GM21423 (cell line): ENCODE results near the gene MAGI2.
"Not testable (repeated sequence)": the region's sequence is repeated elsewhere in the genome, so short reads cannot be mapped to it uniquely, and the experiment has no call there.

ENCODE experiments used
- ATAC-seq: cut with Tn5 transposase; IDR thresholded peaks from one replicate; pipeline ENCODE4 v1.9.1; 2021; ENCODE audit warnings: mild to moderate bottlenecking, moderate library complexity; ENCODE audit not compliant: unreplicated experiment

Gene MAGI2

DNA sequence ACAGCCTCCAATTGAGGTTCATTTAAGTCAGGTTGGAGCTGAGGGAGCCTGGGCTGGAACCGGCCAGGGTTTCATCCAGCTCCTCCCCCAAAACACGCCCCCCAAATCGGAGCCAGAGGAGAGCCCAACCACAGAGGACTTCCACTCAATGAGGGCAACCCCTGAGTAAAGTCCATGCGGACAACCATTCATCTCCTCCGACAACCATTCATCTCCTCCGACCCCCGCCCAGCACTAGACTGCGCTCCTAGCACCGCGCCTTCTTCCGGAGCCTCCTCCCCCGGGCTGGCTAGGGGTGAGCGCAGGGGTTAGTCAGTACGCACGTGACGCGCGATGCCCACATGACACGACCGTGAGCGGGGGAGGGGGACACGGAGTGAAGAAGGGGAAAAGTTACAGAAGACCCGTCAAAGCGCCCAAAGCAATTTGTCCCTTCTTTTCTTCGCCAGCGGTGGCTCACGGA is 1.4 kb downstream of the MAGI2 start:
- ATAC-seq = no peak

- no peak for ATAC-seq
Measured at GRCh38 chr7:79451580-79451979, 1.9 kb downstream of the MAGI2 start.

DNA sequence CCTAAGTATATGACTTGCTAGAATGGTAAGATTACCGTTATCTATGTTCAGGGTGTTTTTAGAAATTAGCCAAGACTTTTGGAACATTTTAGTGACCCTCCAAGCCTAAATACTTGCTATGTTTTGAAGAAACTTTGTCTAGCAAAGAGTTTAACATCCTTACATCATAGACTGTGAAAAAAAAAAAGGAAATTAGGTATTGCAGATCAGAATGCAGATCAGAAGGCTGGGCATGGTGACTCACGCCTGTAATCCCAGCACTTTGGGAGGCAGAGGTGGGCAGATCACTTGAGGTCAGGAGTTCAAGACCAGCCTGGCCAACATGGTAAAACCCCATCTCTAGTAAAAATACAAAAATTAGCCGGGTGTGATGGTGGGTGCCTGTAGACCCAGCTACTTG is 10.7 kb downstream of the MAGI2 start:
- not testable (repeated sequence) for ATAC-seq

- ATAC-seq = no peak
Measured at GRCh38 chr7:79436378-79436777, 17.1 kb downstream of the MAGI2 start.

DNA sequence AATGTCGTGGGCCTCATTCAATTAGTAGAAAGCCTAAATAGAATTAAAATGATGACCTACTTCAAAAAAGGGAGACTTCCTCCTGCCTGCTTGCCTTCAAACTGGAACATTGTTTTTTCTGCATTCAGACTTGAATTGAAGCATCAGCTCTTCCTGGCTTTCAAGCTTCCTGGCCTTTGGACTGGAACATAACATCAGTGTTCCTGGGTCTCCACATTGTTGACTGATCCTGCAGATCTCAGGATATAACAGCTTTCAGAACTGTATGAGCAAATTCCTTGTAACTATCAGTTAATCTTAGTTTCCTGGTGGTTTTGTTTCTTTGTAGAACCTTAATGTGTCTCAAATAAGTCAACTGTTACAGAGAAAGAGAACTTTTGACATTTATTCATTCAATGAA is 18.6 kb downstream of the MAGI2 start:
- no peak for ATAC-seq

DNA sequence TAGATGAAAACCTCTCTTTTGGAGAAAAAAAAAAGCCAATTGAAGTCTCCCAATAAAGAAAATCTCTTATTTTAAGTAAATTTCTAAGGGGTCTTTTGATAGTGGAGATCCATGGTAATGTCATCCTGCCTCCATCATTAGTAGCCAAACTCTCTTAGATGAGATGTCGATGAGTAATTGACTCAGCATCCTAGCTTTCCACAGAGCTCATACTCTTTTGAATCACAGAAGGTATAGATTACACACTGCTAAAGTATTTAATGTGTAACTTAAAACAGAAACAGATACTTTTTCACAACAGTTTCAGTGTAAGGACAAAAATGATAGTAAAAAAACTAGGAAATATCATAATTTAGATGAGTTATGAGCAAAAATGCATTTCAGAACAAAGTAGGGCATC is 19.4 kb downstream of the MAGI2 start:
- no peak for ATAC-seq

DNA sequence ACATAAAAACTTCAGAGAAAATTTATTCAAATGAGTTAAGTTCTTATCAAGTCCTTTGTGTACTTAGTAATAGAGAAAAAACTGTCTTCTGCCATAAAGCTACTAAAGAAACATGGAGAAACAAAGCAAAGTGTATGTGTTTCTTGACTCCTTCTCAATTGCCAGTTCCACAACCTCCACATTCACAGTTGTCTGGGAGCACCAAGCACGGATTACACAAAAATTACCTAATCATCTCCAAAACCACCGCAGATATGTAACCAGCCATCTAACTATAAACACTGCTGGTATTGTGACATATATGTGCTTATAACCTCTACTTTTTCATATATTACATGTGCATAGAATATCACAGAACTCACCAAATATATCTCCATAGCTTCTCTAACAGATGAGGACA is 23.1 kb downstream of the MAGI2 start:
- no peak for ATAC-seq

- no peak for ATAC-seq
Measured at GRCh38 chr7:79425665-79426064, 27.8 kb downstream of the MAGI2 start.

DNA sequence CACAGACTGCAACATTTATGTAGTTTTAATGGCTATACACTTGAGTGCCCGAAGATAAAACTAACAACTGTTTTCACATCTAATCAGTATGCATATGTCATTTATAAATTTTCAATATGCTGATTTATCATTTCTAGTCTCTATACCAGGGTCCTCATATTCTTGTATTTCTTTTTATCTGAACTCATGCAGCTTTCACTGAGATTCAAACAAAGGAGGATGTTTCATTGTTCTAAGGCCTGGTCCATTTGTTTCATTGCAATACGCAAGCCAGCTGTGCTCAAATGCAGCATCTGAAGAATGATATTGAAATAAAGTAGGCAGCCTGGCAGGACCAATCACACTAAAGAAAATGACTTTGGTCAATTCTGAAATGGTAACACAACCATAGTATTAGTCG is 31.7 kb downstream of the MAGI2 start:
- ATAC-seq = no peak

- no peak for ATAC-seq
Measured at GRCh38 chr7:79420464-79420863, 33.0 kb downstream of the MAGI2 start.

DNA sequence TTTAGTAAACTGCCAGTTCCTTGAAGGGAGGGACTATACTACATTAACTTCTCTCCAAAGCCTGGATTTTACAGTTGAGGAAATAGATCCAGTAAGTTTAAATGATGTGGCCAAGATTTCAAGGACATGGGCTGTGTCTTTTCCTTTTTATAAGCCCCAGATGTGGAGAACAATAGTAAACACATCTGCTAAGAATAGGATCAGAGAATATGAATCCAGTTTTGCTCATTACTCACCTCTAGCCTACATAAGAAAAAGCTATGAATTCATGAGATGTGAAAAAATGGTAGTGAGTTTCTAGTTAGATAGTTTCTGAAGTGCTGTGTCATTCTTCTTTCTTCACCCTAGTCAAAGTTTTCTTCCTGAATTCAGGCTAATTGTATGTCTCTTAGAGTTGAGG is 38.6 kb downstream of the MAGI2 start:
- ATAC-seq = no peak

GRCh38 chr7:79412915-79413314 is 40.6 kb downstream of the MAGI2 start:
- no peak for ATAC-seq

GRCh38 chr7:79412438-79412837 is 41.0 kb downstream of the MAGI2 start:
- no peak for ATAC-seq

DNA sequence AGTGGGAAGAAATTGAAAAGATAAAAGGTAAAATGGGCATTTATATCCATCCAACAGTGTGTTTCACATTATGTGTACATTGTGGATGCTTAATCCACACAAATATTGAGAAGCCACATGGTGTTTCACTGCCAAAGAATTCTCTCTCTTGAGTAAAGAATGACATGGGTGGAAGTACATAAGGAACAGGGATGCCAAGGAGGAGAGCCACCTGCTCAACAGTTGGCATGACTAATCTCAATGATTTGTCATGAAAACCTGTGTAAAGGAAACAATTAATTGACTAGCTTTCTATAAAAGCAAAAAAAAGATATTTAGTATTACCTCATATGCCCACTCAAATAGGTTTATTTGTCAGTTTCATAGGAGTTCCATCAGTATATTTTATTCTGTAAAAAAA is 43.1 kb downstream of the MAGI2 start:
- ATAC-seq = no peak

- no peak for ATAC-seq
Measured at GRCh38 chr7:79407351-79407750, 46.1 kb downstream of the MAGI2 start.

GRCh38 chr7:79406371-79406770 is 47.1 kb downstream of the MAGI2 start:
- ATAC-seq = no peak

DNA sequence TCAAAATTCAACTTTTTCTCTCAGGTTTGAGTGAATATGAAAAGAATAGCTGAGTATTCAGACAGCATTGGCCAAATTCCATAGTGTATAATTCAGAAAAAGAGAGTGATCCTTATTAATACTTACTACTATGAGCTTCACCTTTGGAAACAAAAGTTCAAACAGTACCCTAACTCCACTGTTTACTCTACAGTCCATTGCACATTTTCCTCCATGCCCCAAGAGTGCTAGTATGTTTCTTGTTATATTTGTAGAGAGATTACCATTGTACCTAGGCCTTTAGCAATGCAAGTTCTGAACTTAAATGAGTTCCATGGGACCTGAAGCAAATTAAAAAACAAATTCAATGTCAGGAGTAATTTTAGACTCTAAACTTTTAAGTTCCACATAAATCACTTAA is 48.1 kb downstream of the MAGI2 start:
- ATAC-seq = no peak

DNA sequence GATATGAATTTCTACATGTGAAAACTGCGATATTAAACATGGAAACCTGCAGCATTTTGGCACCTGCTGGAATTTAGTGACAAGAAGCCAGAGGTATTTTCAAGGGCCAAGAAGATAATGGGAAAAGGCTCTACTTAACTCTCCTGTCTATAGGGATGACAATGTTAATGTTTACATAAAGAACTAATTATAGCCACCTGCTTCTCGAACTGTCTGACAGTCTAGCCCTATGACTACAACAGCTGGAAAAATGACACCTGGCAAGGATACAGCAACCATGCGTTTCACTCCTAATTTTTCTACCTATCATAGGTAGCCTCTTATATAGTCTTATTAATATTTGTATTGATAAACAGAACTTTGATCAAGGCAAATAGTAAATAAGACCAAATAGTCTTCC is 49.6 kb downstream of the MAGI2 start:
- ATAC-seq = no peak

DNA sequence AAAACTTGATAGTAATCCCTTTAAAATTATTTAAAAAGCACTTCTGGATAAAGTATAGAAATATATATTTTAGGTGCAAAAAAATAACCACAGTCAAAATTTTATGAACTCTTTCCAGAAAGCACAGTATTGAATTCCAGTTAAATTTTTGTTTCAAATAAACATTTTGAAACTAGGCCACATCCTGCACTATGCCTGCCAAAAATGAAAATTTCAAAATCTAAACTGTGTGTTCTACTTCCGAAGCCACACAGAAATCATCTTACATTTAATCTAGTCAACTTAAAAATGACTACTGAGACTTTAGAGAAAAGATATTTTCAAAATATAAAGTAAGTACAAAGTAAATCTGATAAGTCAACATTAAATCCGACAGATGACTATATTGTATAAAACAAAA is 50.0 kb downstream of the MAGI2 start:
- ATAC-seq = no peak

GRCh38 chr7:79401254-79401653 is 52.2 kb downstream of the MAGI2 start:
- no peak for ATAC-seq

GRCh38 chr7:79400222-79400621 is 53.2 kb downstream of the MAGI2 start:
- no peak for ATAC-seq

DNA sequence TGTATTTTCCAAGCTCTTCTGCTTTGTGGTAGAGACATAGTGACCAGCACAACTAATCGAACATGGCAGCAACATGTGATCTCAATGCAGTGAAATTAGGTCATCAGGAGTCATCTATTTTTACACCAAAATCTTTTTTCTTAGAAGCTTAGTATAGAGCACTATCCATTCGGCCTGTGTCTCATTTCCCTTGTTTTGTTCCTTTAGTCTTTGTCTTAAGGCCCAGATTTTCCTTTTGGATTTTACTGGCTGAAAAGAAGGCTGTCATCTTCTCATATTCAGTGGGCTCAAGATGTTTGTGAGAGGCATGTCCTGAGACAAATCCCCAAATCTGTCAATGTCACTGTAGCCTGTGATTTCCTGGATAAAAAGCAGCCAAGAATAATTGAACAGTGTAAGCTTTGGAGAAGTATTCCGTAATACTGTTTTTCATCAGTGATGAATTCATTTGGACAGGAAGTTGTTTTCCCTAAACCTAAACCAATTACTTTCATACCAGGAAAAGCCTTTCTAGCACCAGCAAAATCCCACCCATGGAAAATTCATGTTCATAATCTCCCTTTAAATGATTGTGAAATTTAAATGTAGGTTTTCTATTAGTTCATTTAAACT is 55.2 kb downstream of the MAGI2 start:
- no peak for ATAC-seq

DNA sequence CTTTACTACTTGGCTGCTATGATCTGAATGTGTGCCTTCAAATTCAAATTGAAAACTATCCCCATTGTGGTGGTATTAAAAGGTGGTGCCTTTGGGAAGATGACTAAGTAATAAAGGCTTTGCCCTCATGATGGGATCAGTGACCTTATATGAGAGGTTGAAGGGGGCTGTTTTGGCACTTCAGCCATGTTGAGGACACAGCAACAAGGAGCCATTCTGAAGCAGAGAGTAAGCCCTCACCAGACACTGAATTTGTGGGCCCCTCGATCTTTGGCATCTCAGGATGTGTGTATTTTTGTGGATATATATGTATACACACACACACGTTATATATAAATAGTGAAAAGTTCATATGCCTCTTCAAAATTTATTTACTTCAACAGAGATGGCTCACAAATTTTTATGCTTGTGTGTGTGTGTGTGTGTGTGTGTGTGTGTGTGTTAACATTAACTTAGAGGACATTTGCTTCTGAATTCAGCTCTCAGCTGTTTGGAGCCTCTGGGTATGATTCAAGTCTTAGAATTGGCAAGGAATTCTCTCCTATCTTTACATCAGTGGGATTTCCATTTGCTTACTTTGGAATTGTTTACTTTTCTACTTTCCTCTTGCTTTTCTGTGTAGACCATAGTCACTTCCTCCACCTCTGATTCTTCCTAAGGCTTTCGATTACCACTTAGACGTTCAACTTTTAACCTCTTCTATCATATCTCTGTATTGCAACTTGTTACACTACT is 66.6 kb downstream of the MAGI2 start:
- ATAC-seq = no peak
